Upper lobe of right lung (tissue), 1 donor: Measurements from ENCODE around the gene TEKT5. TPM values are rescaled to one million over a fixed set of nuclear protein-coding genes. Genes with fewer than 3 reads are reported as not detected.
A peak's percentile ranks its signal among the peaks of the same experiment; 100 is the strongest.

Source experiments
- ATAC-seq: fragments of 200-7000 bp; cut with Tn5 transposase; one replicate; pipeline ENCODE4 v1.9.1; 2020; ENCODE audit warnings: mild to moderate bottlenecking, moderate library complexity
- DNase-seq: peaks from one replicate; pipeline ENCODE4 v3.0.0-alpha.2; 2020
- H3K27ac ChIP-seq: fragments of 200-600 bp; one replicate; pipeline ENCODE4 v1.8.0; 2022
- H3K27me3 ChIP-seq: fragments of 200-600 bp; one replicate; pipeline ENCODE4 v1.8.0; 2022; ENCODE audit warnings: mild to moderate bottlenecking
- H3K36me3 ChIP-seq: fragments of 200-600 bp; one replicate; pipeline ENCODE4 v1.8.0; 2022
- H3K4me1 ChIP-seq: fragments of 200-600 bp; one replicate; pipeline ENCODE4 v1.8.0; 2022
- H3K4me3 ChIP-seq: fragments of 200-600 bp; one replicate; pipeline ENCODE4 v1.8.0; 2022; ENCODE audit warnings: mild to moderate bottlenecking
- H3K9me3 ChIP-seq: fragments of 200-600 bp; one replicate; pipeline ENCODE4 v1.8.0; 2022
- intact Hi-C: fragments of 100-400 bp; cut with DNase I; formaldehyde crosslinking; loops from one replicate; pipeline ENCODE4 v1.11.0; 2022
- total RNA-seq: library from RNA; stranded (reverse); fragmentation: NEBNext Ultra II Directional; extraction: Animal tissue kit (Norgen Biotek cat#: 25700); gene quantifications from one replicate; pipeline ENCODE4 v1.2.1, GENCODE V29; 2021
- TF ChIP-seq, protein P1 (sequence below): fragments of 200-600 bp; IDR thresholded peaks from one replicate; pipeline ENCODE4 v1.8.0; 2022; ENCODE audit warnings: antibody characterized with exemption
- donor health status: DM: no; HTN: yes; CAD: no; lungs with severe emphysema.

Gene TEKT5
- total RNA-seq, 1 donor from 2014 or later: not detected

DNA sequence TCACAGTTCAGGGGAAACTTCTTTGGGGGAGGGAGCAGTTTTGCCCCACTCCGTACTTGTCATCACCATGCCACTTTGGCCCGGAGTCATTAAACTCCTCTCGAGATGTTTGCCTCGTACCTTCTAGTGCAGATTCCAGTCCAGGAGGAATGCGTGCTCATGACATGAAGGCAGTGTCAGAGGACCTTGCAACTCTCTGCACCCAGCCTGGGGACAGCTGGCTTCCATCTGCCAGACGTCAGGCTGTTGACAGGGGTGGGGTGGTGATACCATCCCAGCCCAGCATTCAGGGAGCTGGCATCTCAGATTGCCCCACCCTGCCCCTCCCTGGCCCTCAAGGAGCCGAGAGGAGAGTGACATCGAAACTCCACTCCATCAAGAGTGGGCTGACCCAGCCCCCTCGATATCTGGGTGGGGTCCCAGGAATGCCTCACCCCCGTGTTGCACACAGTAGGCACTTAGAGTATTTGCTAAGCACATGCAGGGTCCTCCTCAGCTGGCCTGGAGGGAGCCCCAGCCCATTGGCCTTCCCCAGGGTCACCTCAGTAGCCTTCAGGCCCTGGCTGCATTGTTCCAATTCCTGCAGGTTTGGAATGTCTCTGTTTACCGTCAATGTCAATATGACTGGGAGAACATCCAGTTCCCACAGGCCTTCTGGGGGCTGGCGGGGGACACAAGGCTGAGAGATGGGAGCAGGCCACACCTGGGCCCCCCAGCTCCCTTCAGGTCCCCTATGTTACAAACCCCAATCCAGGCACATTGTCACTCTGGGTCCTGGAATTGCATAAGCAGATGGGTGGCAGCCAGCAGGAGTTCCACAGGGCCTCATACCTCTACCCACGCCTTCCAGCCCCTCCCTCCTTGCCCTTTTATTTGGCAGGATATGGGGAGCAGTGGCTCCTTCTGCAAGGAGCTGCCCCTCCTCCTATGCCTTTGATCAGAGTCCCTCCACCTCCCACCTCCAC is 93.0 kb downstream of the TEKT5 start:
- H3K4me1 ChIP-seq: peaks cover 29% of the 10 kb centered on the region
- peak overlapping the region; percentile 70 for H3K27ac ChIP-seq
- H3K27me3 ChIP-seq: no peaks in the 10 kb centered on the region
- H3K9me3 ChIP-seq: no peaks in the 10 kb centered on the region
- DNase-seq: peak; percentile 85
- intact Hi-C loops: no loop called here
- no peak overlapping the region for H3K4me3 ChIP-seq
- TF ChIP-seq, protein P1, sequence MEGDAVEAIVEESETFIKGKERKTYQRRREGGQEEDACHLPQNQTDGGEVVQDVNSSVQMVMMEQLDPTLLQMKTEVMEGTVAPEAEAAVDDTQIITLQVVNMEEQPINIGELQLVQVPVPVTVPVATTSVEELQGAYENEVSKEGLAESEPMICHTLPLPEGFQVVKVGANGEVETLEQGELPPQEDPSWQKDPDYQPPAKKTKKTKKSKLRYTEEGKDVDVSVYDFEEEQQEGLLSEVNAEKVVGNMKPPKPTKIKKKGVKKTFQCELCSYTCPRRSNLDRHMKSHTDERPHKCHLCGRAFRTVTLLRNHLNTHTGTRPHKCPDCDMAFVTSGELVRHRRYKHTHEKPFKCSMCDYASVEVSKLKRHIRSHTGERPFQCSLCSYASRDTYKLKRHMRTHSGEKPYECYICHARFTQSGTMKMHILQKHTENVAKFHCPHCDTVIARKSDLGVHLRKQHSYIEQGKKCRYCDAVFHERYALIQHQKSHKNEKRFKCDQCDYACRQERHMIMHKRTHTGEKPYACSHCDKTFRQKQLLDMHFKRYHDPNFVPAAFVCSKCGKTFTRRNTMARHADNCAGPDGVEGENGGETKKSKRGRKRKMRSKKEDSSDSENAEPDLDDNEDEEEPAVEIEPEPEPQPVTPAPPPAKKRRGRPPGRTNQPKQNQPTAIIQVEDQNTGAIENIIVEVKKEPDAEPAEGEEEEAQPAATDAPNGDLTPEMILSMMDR: no peak
- no peaks in the 10 kb centered on the region for H3K36me3 ChIP-seq
- peak; percentile 88 for ATAC-seq

DNA sequence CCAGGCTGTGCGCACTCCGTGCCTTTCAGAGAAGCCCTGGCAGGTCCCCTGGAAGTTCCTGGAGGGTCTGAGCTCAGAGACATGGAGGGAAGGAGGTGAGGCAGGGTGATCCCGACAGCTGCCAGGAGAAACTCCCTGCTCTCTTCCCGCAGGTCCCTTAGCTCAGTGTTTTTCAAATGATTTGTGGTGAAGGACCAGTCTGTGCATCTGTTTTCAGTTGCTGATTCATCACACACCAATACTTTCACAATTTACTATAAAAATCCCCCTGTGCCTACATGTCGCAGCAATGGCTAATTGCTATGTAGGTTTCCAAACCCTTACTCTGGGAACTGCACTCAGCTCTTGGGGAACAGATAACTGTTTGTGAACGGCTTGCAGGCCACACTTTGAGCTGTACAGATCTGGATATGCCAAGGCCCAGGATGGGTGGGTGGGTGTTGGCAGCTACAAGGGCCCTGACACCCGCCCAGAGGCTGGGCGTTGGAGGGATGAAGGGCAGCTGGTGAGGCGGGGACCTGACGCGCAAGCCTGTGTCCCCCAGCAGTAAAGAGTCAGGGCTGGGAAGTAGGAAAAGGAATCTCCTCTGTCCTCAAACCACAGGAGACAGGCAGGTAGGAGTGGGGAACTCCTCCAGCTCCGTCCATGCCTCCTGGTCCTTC is 93.8 kb downstream of the TEKT5 start:
- Histone ChIP-seq H3K27ac (peak overlapping the region; percentile 70), H3K4me3 (no peak overlapping the region), H3K9me3 (no peaks in the 10 kb centered on the region), H3K4me1 (peaks cover 29% of the 10 kb centered on the region), H3K36me3 (no peaks in the 10 kb centered on the region), H3K27me3 (no peaks in the 10 kb centered on the region)
- peak; percentile 67 for DNase-seq
- no peak for ATAC-seq
- intact Hi-C loops: no loop called here
- TF ChIP-seq, protein P1: no peak

DNA sequence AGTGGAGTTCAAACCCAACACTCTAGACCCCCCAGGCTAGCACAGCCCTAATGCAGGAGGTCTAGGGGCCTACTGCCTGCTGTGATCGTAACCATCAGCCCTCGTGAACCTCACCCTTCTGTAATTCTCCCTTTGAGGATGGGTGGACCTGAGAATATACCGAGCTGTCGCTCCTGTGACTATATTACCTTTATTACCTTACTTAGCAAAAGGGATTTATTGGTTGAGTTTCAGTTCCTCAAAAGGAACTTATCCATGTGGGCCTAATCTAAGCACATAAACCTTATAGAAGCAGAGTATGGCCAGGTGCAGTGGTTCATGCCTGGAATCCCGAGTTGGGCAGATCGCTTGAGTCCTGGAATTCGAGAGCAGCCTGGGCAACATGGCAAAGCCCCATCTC is 95.1 kb downstream of the TEKT5 start:
- Histone ChIP-seq H3K27ac (peak overlapping the region; percentile 11), H3K4me3 (no peak overlapping the region), H3K9me3 (no peaks in the 10 kb centered on the region), H3K4me1 (peaks cover 29% of the 10 kb centered on the region), H3K36me3 (no peaks in the 10 kb centered on the region), H3K27me3 (no peaks in the 10 kb centered on the region)
- DNase-seq (no peak), ATAC-seq (no peak)
- intact Hi-C loops: no loop called here
- TF ChIP-seq, protein P1: no peak

DNA sequence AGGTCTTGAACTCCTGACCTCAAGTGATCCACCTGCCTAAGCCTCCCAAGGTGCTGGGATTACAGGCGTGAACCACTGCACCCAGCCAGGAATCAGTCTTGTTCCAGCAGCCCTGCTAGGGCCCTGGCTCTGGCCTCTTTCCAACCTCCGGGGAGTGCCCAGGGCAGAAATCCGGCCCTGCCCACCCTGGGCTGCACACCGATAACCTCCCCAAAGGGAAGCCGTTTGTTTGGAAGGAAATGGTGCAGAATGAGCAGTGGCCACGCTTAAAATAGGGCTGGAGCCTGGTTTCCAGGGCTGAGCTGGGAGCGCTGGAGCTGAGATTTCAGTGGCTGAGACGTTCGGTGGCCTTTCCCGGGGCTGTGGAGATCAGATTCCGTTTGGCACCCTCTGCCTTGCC is 96.6 kb downstream of the TEKT5 start:
- Histone ChIP-seq H3K9me3 (no peaks in the 10 kb centered on the region), H3K4me1 (peaks cover 29% of the 10 kb centered on the region), H3K27ac (peak overlapping the region; percentile 13), H3K4me3 (no peak overlapping the region), H3K36me3 (no peaks in the 10 kb centered on the region), H3K27me3 (no peaks in the 10 kb centered on the region)
- intact Hi-C loops: no loop called here
- TF ChIP-seq, protein P1: no peak
- DNase-seq (peak; percentile 83), ATAC-seq (peak; percentile 19)

DNA sequence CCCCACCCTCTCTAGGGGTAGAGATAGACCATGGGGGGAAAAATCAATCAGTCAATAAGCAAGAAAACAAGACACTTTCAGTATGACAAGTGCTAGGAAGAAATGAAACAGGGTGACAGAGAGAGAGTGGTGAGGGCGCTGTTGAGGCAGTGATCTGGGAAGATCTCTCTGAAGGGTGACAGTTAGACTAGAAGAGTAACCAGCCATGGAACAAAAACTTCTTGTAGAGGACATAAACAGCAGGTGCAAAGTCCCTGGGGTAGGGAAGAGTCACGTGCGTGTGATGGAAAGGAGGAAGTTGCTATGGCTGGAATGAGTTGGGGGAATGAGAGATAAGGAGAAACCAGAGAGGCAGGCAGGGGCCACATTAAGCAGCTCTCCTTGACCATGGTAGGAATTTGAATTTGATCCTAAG is 97.5 kb downstream of the TEKT5 start:
- H3K27me3 ChIP-seq: no peaks in the 10 kb centered on the region
- H3K9me3 ChIP-seq: no peaks in the 10 kb centered on the region
- peak overlapping the region; percentile 13 for H3K27ac ChIP-seq
- intact Hi-C loops: no loop called here
- no peak for DNase-seq
- H3K4me1 ChIP-seq: peaks cover 29% of the 10 kb centered on the region
- no peak for ATAC-seq
- TF ChIP-seq, protein P1: no peak
- no peaks in the 10 kb centered on the region for H3K36me3 ChIP-seq
- H3K4me3 ChIP-seq: no peak overlapping the region
